ENCODE data around the gene SYNPO. TPM values are rescaled to one million over a fixed set of nuclear protein-coding genes. Genes with fewer than 3 reads are reported as not detected.

The SYNPO gene
- total RNA-seq, 1 donor from 2014 or later, result 24.5 TPM

DNA sequence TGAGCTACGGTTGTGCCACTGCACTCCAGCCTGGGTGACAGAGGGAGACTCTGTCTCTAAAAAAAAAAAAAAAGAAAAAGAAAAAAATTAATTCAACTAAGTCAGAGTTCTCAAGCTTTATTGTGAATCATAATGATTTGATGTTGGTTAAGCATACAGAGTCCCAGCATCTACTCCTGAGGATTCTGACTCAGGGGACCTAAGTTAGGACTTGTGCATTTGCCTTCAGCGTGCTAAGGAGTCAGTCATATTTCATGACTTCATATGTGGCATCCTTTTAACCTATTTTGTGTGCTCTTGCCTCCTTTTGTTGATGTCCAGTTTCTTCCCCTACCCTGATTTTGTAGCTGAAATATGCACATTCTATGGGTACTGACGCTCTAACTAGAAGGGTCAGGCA is 23.5 kb downstream of the SYNPO start:
- TF ChIP-seq, protein P1, sequence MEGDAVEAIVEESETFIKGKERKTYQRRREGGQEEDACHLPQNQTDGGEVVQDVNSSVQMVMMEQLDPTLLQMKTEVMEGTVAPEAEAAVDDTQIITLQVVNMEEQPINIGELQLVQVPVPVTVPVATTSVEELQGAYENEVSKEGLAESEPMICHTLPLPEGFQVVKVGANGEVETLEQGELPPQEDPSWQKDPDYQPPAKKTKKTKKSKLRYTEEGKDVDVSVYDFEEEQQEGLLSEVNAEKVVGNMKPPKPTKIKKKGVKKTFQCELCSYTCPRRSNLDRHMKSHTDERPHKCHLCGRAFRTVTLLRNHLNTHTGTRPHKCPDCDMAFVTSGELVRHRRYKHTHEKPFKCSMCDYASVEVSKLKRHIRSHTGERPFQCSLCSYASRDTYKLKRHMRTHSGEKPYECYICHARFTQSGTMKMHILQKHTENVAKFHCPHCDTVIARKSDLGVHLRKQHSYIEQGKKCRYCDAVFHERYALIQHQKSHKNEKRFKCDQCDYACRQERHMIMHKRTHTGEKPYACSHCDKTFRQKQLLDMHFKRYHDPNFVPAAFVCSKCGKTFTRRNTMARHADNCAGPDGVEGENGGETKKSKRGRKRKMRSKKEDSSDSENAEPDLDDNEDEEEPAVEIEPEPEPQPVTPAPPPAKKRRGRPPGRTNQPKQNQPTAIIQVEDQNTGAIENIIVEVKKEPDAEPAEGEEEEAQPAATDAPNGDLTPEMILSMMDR (conservative IDR thresholded peaks at IDR 0.05), result no peak
- no peak for DNase-seq (ENCODE audit: extremely low spot score, unreplicated experiment)
- Mint-ChIP-seq H3K9me3 (no peaks in the 10 kb centered on the region), H3K4me1 (ENCODE audit: unreplicated experiment) (peaks cover 33% of the 10 kb centered on the region), H3K27me3 (peaks cover 21% of the 10 kb centered on the region), H3K27ac (no peak overlapping the region), H3K4me3 (no peak overlapping the region), H3K36me3 (no peaks in the 10 kb centered on the region)

DNA sequence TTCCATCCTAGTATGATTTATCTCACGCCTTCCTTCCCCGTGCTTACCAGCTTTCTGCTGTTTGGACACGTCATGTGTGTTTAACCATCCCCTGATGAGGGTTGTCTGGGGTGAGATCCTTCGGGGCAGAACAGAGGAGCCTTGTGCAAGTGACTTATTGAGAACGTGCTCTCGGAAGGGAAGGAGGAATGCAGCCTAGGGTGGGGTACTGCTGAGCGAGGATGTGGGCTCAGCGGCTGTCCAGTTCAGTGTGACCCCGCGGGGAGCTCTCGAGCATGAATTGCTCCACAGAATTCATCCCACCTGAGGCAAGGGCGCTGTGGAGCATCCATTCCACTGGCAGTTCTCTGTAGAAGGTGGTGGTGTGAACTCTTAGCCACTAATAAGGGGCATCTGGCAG is 24.6 kb downstream of the SYNPO start:
- Mint-ChIP-seq H3K4me1 (ENCODE audit: unreplicated experiment) (peaks cover 28% of the 10 kb centered on the region), H3K4me3 (no peak overlapping the region), H3K9me3 (no peaks in the 10 kb centered on the region), H3K27me3 (peaks cover 26% of the 10 kb centered on the region), H3K36me3 (no peaks in the 10 kb centered on the region), H3K27ac (no peak overlapping the region)
- DNase-seq (ENCODE audit: extremely low spot score, unreplicated experiment), result peak; percentile 62
- TF ChIP-seq, protein P1 (conservative IDR thresholded peaks at IDR 0.05), result no peak

DNA sequence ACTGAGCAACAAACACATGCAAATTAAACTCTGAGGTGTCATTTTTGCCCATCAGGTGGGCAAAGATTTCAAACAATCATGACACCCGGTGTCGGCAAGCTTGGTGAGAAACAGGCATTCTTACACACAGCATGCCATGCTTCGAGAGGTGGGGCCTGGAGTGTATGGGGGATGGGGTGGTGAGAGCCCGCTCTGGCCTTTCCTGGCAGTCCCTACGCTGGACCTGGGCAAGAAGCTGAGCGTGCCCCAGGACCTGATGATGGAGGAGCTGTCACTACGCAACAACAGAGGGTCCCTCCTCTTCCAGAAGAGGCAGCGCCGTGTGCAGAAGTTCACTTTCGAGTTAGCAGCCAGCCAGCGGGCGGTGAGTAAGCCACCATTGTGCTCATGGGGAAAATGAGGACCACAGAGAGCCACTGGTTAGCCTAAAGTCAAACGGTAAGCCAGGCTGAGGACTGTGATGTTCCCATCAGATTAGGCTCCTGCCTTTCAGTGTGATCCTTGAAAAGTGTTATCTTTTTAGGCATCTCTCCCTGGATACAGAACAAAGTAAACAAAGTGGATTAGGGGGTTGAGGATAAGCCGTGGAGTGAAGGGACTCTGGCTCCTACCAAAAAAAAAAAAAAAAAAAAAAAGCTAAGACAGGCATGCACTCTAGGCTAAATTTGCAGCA is 30.0 kb downstream of the SYNPO start:
- TF ChIP-seq, protein P1 (conservative IDR thresholded peaks at IDR 0.05), result no peak
- Mint-ChIP-seq H3K4me3 (peak overlapping the region; percentile 81), H3K27ac (no peak overlapping the region), H3K9me3 (no peaks in the 10 kb centered on the region), H3K4me1 (ENCODE audit: unreplicated experiment) (peaks cover 26% of the 10 kb centered on the region), H3K27me3 (peaks cover 23% of the 10 kb centered on the region), H3K36me3 (no peaks in the 10 kb centered on the region)
- peak; percentile 29 for DNase-seq (ENCODE audit: extremely low spot score, unreplicated experiment)

DNA sequence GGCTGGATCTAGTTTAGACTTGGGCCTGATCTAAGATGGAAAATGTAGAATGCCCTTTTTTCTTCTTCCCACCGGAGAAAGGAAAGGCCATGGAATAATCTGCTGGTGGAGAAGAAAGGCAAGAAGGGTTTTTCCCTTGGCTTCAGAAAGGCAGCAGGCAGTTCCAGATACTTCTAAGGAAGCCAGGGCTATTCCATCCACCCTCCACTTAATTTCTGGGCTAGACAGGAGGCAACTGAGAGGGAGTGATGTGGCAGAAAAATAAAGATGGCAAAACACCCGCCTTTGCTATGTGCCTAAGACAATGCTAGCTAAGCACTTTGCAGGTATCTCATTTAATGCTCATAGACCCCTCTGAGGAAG is 30.5 kb downstream of the SYNPO start:
- Mint-ChIP-seq H3K36me3 (no peaks in the 10 kb centered on the region), H3K9me3 (no peaks in the 10 kb centered on the region), H3K4me1 (ENCODE audit: unreplicated experiment) (peaks cover 26% of the 10 kb centered on the region), H3K27ac (no peak overlapping the region), H3K4me3 (peak overlapping the region; percentile 81), H3K27me3 (peaks cover 23% of the 10 kb centered on the region)
- TF ChIP-seq, protein P1 (conservative IDR thresholded peaks at IDR 0.05), result no peak
- peak; percentile 8 for DNase-seq (ENCODE audit: extremely low spot score, unreplicated experiment)

DNA sequence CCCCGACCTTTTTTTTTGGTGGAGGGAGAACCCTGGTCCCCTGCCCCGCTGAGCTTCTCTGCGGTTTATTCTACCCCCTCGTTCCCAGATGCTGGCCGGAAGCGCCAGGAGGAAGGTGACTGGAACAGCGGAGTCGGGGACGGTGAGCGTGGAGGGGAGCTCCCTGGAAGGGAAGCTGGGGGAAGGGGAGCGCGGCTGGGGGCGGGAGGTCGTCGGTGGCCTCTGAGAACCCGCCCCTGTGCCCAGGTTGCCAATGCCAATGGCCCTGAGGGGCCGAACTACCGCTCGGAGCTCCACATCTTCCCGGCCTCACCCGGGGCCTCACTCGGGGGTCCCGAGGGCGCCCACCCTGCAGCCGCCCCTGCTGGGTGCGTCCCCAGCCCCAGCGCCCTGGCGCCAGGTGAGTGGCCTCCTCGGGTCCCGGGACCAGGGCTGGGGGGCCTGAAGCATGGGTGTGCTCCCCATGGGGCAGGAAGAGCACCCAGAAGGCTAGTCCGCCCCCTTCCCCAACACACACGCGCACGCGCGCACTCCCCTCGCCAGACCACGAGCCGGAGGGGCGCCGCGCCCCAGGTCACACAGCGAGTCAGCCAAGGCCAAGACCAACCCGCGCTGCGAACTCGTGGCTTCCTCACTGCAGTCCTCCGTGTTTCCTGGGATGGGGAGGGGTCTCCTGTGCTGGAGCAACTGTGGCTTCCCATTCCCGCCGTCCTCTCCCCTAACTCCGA is 31.2 kb downstream of the SYNPO start:
- Mint-ChIP-seq H3K9me3 (no peaks in the 10 kb centered on the region), H3K27ac (no peak overlapping the region)
- TF ChIP-seq, protein P1 (conservative IDR thresholded peaks at IDR 0.05), result no peak

More for the DNA sequence above, 31.2 kb downstream of the SYNPO start:
- Mint-ChIP-seq H3K36me3 (no peaks in the 10 kb centered on the region), H3K4me1 (ENCODE audit: unreplicated experiment) (peaks cover 26% of the 10 kb centered on the region), H3K27me3 (peaks cover 23% of the 10 kb centered on the region), H3K4me3 (peak overlapping the region; percentile 86)
- no peak for DNase-seq (ENCODE audit: extremely low spot score, unreplicated experiment)

Data from type B pancreatic cell (in vitro differentiated cells).